Immature natural killer cell (primary cell): ENCODE results near the gene SNX18. TPM values are rescaled to one million over a fixed set of nuclear protein-coding genes. Genes with fewer than 3 reads are reported as not detected.
A peak's percentile ranks its signal among the peaks of the same experiment; 100 is the strongest.

Experiments
- DNase-seq, 3 donors: peaks; one replicate each; pipeline ENCODE4 v3.0.0; 2022; ENCODE audit warnings: mixed read lengths in 1 of 3
- H3K27ac Mint-ChIP-seq, 6 donors: one replicate each; pipeline ENCODE4 v1.8.0; 2020; ENCODE audit warnings: mixed read lengths in 6 of 6, mild to moderate bottlenecking in 5 of 6, inconsistent platforms in 4 of 6, moderate library complexity in 3 of 6
- H3K27me3 Mint-ChIP-seq, 3 donors: one replicate each; pipeline ENCODE4 v1.8.0; 2020 to 2021; ENCODE audit warnings: low read depth in 3 of 3, mild to moderate bottlenecking in 3 of 3, mixed read lengths in 3 of 3, moderate library complexity in 3 of 3, inconsistent platforms in 1 of 3
- H3K36me3 Mint-ChIP-seq, 3 donors: one replicate each; pipeline ENCODE4 v1.8.0; 2020; ENCODE audit warnings: mixed read lengths in 3 of 3, inconsistent platforms in 2 of 3, mild to moderate bottlenecking in 2 of 3
- H3K4me1 Mint-ChIP-seq, 2 donors: one replicate each; pipeline ENCODE4 v1.8.0; 2020; ENCODE audit warnings: inconsistent platforms in 2 of 2, mild to moderate bottlenecking in 2 of 2, mixed read lengths in 2 of 2, moderate library complexity in 1 of 2
- H3K4me3 Mint-ChIP-seq, 5 donors: one replicate each; pipeline ENCODE4 v1.8.0; 2020; ENCODE audit warnings: mild to moderate bottlenecking in 5 of 5, mixed read lengths in 5 of 5, inconsistent platforms in 3 of 5, moderate library complexity in 3 of 5
- H3K9me3 Mint-ChIP-seq, 6 donors: one replicate each; pipeline ENCODE4 v1.8.0; 2020; ENCODE audit warnings: mild to moderate bottlenecking in 6 of 6, mixed read lengths in 6 of 6, inconsistent platforms in 4 of 6, moderate library complexity in 3 of 6
- polyA plus RNA-seq, 3 donors: library from polyadenylated mRNA; unstranded; fragments of 300-500 nt; fragmentation: Illumina TruSeq; gene quantifications; one replicate each; pipeline ENCODE4 v1.2.3, GENCODE V29; 2021

SNX18 gene
- polyA plus RNA-seq, 3 donors from 2014 or later: 1.5 to 10.2 (median 6.0) TPM

DNA sequence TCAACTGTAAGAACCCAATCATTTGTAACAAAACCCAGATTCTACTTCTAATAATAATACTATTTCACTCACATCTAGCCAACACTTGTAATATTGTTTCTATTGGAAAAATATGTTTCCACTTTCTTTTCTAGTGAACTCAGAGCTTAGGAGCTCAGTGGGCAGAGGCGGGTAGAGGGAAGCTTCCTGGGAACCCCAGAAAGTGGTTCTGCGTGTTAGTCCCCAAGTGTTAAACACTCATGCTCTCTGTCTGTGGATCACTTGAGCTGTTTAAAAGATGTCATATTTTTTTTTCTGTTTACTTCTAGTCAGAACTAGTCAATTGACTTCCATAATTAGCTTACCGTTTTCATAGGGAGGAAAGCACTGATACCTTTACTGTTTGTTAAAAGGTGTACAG is 20.6 kb downstream of the SNX18 start:
- Mint-ChIP-seq H3K4me1 (peaks cover 0 to 81% of the 10 kb centered on the region in 2 donors), H3K36me3 (peaks cover 0 to 4% (median 0%) of the 10 kb centered on the region in 3 donors), H3K9me3 (no peaks in the 10 kb centered on the region), H3K27me3 (peaks cover 2 to 3% (median 2%) of the 10 kb centered on the region in 3 donors), H3K4me3 (peak overlapping the region; percentile 3 to 74 (median 44)), H3K27ac (peak overlapping the region; percentile 27 to 91 (median 69))
- no peak for DNase-seq

DNA sequence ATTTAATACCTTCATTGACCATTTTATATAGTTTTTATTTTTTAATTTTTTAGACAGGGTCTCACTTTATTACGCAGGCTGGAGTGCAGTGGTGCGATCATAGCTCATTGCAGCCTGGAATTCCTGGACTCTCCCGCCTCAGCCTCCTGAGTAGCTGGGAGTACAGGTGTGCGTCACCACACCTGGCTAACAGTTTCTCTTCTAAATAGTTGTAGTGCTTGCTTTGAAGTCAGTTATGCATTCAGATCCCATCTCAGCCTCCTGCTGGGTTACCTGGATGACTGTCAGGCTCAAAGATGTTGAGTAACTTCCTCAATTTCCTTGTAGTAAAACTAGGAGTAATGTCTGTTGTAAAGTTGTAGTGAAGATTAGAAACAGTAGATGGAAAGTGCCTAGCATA is 21.4 kb downstream of the SNX18 start:
- peaks cover 0 to 6% (median 0%) of the 10 kb centered on the region in 3 donors for H3K36me3 Mint-ChIP-seq
- H3K27me3 Mint-ChIP-seq: peaks cover 0 to 2% (median 2%) of the 10 kb centered on the region in 3 donors
- peak overlapping the region in 1 of 5 donors; percentile 41 for H3K4me3 Mint-ChIP-seq
- no peak for DNase-seq
- H3K9me3 Mint-ChIP-seq: no peaks in the 10 kb centered on the region
- peak overlapping the region in 5 of 6 donors; percentile 25 to 77 (median 62) for H3K27ac Mint-ChIP-seq
- H3K4me1 Mint-ChIP-seq: peaks cover 0 to 76% of the 10 kb centered on the region in 2 donors

DNA sequence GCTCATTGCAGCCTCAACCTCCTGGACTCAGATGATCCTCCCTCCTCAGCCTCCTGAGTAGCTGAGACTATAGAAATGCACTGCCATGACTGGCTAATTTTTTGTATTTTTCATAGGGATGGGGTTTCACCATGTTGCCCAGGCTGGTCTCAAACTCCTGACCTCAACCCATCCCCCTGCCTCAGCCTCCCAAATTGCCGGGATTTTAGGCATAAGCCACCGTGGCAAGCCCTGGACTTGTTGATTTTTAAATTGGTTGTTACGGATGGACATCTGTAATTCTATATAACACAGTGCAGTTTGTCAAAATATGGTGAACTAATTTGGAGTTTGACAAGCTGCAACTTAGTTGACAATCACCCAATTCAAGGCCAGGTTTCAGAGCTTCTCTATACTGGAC is 22.7 kb downstream of the SNX18 start:
- Mint-ChIP-seq H3K27me3 (peaks cover 0 to 2% (median 2%) of the 10 kb centered on the region in 3 donors), H3K4me1 (peaks cover 0 to 72% of the 10 kb centered on the region in 2 donors), H3K27ac (no peak overlapping the region), H3K36me3 (peaks cover 0 to 10% (median 0%) of the 10 kb centered on the region in 3 donors), H3K4me3 (no peak overlapping the region), H3K9me3 (no peaks in the 10 kb centered on the region)
- no peak for DNase-seq

DNA sequence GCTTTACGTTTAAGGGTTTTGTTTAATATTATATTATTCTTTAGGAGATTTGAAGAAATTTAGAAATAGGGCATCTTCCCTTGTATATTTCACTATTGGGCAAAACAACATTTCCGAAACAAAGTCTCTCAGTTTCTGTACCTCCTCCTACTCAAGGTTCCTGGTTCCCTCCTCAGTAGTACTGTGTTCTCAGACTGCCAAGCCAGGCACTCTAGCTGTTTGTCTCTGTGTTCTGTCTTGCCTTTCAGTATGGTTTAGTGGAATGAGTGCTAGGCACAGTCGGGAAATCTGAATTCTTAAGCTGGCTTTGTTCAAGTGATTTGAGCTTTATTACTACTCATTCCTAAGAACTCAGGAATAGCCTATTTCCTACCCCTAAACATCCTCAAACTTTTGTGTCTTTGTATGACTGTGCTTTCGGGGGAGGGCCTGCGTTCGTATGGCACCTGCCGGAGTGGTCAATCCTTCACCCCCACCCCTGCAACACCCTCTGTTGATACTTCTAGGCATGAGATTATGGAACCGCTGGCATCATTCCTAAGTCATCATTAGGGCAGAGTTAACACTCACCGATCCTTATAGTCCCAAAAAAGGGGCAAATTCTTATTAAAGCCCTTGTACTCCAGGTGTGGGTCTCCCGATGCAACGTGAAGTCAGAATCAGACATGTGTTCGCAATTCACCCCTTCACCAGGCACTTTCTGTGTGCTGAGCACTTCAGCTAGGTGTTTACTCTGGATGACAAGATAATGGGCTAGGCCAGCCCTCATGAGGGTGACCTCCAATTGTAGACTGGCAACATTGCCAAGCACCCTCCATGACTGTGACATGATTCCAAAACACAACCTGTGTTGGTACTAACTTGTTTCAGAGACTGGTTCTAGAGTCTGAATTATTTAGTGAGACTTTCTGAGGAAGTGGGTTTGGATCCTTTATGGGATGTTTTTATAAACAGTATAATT is 24.5 kb downstream of the SNX18 start:
- peak overlapping the region in 2 of 5 donors; percentile 26 to 46 for H3K4me3 Mint-ChIP-seq
- peaks cover 0 to 61% of the 10 kb centered on the region in 2 donors for H3K4me1 Mint-ChIP-seq
- DNase-seq: no peak
- H3K27me3 Mint-ChIP-seq: peaks cover 0 to 2% (median 0%) of the 10 kb centered on the region in 3 donors
- peaks cover 0 to 15% (median 4%) of the 10 kb centered on the region in 3 donors for H3K36me3 Mint-ChIP-seq
- H3K27ac Mint-ChIP-seq: peak overlapping the region; percentile 0 to 83 (median 76)
- no peaks in the 10 kb centered on the region for H3K9me3 Mint-ChIP-seq

DNA sequence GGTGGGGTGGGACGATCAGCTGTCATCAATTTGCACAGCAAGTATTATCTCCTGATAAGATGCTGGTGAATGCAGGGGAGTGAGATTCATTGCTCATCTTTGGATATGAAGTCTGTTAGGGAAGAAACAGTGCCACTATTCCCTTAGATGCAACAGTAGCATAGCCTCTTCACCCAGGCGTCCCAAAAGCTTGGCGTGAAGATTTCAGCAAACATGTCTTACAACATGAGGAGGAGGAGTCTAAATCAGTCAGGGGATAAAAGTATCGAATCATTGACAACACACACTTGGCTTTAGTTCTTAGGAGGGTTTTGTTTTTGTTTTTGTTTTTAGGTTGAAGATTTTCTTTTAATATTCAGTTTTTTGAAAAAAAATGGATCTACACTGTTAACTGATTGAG is 26.5 kb downstream of the SNX18 start:
- Mint-ChIP-seq H3K27me3 (peaks cover 0 to 2% (median 0%) of the 10 kb centered on the region in 3 donors), H3K27ac (peak overlapping the region in 5 of 6 donors; percentile 11 to 47 (median 35)), H3K36me3 (peaks cover 2 to 15% (median 5%) of the 10 kb centered on the region in 3 donors), H3K9me3 (no peaks in the 10 kb centered on the region), H3K4me1 (peaks cover 0 to 55% of the 10 kb centered on the region in 2 donors), H3K4me3 (peak overlapping the region in 2 of 5 donors; percentile 16 to 38)
- no peak for DNase-seq

DNA sequence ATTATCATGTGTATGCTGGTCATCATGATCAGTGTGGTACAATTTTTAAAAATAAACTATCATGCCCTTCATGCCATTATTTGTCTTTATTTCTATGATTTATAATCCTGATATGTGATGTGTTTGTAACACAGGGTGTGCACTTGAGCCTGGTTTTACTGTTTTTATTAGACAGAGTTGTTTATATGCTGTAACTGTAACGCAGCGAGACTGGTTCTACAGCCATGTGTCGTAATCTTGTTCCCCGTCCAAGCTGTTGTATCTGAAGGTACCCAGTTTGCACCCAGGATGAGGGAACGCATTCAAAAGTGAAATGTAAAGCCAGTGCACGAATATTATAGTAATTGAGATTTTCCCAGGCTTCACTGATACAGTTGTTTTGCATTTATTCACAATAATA is 28.2 kb downstream of the SNX18 start:
- Mint-ChIP-seq H3K4me3 (no peak overlapping the region), H3K27me3 (no peaks in the 10 kb centered on the region), H3K9me3 (no peaks in the 10 kb centered on the region), H3K4me1 (peaks cover 0 to 51% of the 10 kb centered on the region in 2 donors), H3K36me3 (peaks cover 8 to 23% (median 10%) of the 10 kb centered on the region in 3 donors), H3K27ac (peak overlapping the region in 1 of 6 donors; percentile 29)
- DNase-seq: no peak

DNA sequence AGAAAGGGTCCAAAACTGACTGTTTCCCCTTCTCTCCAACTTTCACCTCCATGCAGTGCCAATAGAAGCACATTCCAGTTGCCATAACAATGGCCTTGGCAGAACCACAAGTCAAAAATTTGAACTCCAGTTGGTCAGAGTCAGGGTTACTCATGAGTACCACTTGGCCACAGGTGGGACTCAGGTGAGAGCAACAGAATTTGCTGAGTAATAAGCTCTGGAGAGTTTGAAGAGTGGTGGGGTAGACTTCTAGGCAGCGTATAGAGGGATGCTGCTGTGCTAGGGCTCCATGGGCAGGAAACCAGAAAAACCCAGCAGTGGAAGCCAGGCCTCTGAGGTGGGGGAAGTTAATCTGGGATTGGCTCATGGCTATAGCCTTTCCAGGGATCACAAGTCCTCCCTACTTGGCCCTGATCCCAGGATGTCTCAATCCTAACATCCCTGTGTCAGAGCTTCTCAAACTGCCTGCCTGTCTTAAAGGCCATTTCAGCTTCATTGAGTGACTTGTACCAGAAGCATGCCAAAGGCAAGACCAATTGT is 30.2 kb downstream of the SNX18 start:
- no peak overlapping the region for H3K4me3 Mint-ChIP-seq
- H3K36me3 Mint-ChIP-seq: peaks cover 8 to 34% (median 17%) of the 10 kb centered on the region in 3 donors
- H3K27me3 Mint-ChIP-seq: no peaks in the 10 kb centered on the region
- H3K9me3 Mint-ChIP-seq: no peaks in the 10 kb centered on the region
- H3K4me1 Mint-ChIP-seq: peaks cover 5 to 34% of the 10 kb centered on the region in 2 donors
- DNase-seq: no peak
- H3K27ac Mint-ChIP-seq: peak overlapping the region in 3 of 6 donors; percentile 26 to 74 (median 43)

DNA sequence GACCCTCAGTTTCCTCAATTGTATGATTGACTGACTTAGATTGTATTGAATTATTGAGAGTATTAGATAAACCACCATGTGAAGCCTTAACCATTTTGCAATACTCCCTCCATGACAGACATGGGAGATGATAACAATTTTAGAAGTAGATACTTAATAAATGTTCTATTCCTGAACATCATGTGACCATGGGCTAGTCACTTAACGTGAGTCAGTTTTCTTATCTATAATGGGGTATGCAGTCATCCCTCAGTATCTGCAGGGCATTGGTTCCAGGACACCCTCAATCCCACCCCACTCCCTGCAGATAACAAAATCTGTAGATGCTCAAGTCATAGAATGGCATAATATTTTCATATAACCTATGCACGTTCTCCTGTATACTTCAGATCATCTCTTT is 31.0 kb downstream of the SNX18 start:
- Mint-ChIP-seq H3K4me1 (peaks cover 6 to 29% of the 10 kb centered on the region in 2 donors), H3K36me3 (peaks cover 8 to 30% (median 17%) of the 10 kb centered on the region in 3 donors), H3K27me3 (no peaks in the 10 kb centered on the region), H3K9me3 (no peaks in the 10 kb centered on the region), H3K4me3 (no peak overlapping the region), H3K27ac (no peak overlapping the region)
- no peak for DNase-seq

DNA sequence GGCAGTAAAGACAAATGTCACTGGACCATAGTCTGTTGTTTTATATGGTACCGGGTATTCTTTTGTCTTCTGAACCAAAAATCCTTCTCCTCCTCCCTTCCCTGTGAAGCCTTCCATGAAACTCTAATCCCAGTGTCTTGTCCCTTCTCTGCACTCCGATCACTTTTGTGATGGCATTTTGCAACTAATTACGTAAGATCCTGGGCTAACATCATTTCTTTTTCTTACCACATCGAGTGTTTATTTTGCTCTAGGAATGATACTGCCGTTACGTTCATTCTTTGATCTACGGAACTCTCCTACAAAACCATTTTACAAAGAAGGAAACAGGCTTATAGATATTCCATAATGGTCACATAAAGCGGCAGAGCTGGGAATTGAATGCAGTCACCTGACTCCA is 33.7 kb downstream of the SNX18 start:
- H3K27ac Mint-ChIP-seq: peak overlapping the region in 2 of 6 donors; percentile 1 to 43
- H3K4me1 Mint-ChIP-seq: peaks cover 14 to 21% of the 10 kb centered on the region in 2 donors
- H3K27me3 Mint-ChIP-seq: no peaks in the 10 kb centered on the region
- no peak overlapping the region for H3K4me3 Mint-ChIP-seq
- DNase-seq: no peak
- H3K9me3 Mint-ChIP-seq: no peaks in the 10 kb centered on the region
- peaks cover 8 to 21% (median 21%) of the 10 kb centered on the region in 3 donors for H3K36me3 Mint-ChIP-seq

DNA sequence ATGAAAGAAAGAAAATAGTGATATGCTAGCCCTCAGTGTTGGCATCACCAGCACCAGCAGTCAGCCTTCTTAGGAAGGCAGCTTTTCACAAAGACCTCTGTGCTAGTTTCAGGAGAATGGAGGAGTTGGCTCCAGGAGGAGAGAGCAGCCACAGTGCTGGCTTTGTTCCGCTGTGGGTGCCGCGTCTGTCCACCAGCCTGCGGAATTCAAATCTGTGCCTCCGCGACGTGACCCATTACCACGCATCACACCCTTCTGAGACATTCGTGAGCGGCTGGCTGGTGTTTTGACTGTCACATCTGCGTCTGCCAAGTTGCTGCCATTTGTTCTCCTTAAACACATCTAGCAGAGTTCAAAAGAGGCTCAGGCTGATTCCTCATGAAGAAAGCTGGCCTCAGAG is 34.4 kb downstream of the SNX18 start:
- Mint-ChIP-seq H3K4me1 (peaks cover 14 to 21% of the 10 kb centered on the region in 2 donors), H3K27ac (no peak overlapping the region), H3K9me3 (no peaks in the 10 kb centered on the region), H3K4me3 (no peak overlapping the region), H3K27me3 (no peaks in the 10 kb centered on the region), H3K36me3 (peaks cover 6 to 21% (median 21%) of the 10 kb centered on the region in 3 donors)
- DNase-seq: no peak

DNA sequence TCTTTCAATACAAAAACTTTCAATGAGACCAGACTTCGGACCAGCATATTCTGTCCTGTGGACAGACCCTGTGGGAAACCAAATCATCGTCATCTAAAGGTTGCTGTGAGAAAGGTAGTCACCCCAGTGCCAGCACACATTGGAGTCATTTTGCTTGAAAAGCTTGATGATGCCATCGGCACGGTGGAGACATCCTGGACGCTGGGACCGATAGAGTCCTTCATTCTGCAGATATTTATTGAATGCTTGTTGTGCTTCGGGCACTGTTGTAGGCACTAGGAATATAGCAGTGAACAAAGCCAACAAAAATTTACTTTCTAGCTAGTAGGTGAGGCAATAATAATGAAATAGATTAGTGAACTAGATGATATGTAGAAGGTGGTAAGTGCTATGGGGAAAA is 34.9 kb downstream of the SNX18 start:
- Mint-ChIP-seq H3K27me3 (peaks cover 0 to 2% (median 0%) of the 10 kb centered on the region in 3 donors), H3K36me3 (peaks cover 4 to 24% (median 21%) of the 10 kb centered on the region in 3 donors), H3K4me3 (no peak overlapping the region), H3K9me3 (no peaks in the 10 kb centered on the region), H3K4me1 (peaks cover 14 to 18% of the 10 kb centered on the region in 2 donors), H3K27ac (no peak overlapping the region)
- DNase-seq: no peak

DNA sequence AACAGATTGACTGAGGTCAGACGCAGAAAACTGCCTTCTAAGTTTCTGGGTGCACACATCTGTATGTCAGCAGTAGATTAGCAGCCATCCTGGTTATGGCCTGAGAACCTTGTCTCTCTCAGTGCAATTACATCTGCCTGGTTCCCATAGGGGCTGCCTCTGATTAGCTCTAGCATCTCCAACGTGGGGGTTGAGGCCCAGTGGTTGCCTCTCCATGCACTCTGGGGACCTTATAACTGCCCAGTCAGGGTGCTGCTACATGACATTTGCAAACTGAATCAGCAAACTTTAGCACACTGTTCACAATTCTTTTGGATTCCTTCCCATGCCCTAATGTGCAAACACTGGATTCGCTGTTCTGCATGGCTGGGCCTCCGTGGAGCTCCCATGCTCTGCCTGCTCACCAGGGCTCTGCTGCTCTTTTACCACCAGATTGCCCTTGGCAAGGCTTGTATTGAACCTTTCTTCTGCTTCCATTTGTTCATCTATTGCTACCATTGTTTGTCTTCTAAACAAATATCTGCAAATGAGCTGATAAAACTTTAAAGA is 36.2 kb downstream of the SNX18 start:
- no peak for DNase-seq
- Mint-ChIP-seq H3K9me3 (no peaks in the 10 kb centered on the region), H3K36me3 (peaks cover 4 to 27% (median 21%) of the 10 kb centered on the region in 3 donors), H3K4me1 (peaks cover 10 to 20% of the 10 kb centered on the region in 2 donors), H3K27ac (peak overlapping the region in 3 of 6 donors; percentile 11 to 71 (median 55)), H3K27me3 (peaks cover 0 to 2% (median 0%) of the 10 kb centered on the region in 3 donors), H3K4me3 (no peak overlapping the region)

DNA sequence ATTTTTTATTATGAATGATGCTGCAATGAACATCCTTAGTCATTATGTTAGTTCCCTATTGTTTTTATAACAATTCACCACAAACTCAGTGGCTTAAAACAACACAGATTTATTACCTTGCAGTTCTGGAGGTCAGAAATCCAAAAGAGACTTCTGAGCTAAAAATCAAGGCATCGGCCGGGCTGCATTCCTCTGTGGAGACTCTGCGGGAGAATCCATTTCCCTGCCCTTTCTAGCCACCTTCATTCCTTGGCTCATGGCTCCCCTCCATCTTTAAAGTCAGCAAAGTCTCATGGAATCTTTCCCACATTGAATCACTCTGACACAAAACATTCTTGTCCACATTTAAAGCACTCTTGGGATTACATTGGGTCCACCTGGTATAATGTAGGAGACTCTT is 38.6 kb downstream of the SNX18 start:
- Mint-ChIP-seq H3K27ac (no peak overlapping the region), H3K4me1 (peaks cover 3 to 29% of the 10 kb centered on the region in 2 donors), H3K4me3 (no peak overlapping the region), H3K9me3 (no peaks in the 10 kb centered on the region), H3K27me3 (peaks cover 0 to 2% (median 0%) of the 10 kb centered on the region in 3 donors), H3K36me3 (peaks cover 0 to 26% (median 17%) of the 10 kb centered on the region in 3 donors)
- no peak for DNase-seq
